Measurements from ENCODE around the gene APOBEC3A. TPM values are rescaled to one million over a fixed set of nuclear protein-coding genes. Genes with fewer than 3 reads are reported as not detected.

The APOBEC3A gene
- total RNA-seq (2021): not detected in 2 replicates
- percentile 5 among the genes with signal in this experiment for Bru-seq, nascent RNA
- percentile 9 among the genes with signal in this experiment for BruChase-seq, experiment 1, labeled RNA remaining after a 2-hour chase
- percentile 12 among the genes with signal in this experiment for BruChase-seq, experiment 2, labeled RNA remaining after a 6-hour chase
- long read RNA-seq: 0 reads

DNA sequence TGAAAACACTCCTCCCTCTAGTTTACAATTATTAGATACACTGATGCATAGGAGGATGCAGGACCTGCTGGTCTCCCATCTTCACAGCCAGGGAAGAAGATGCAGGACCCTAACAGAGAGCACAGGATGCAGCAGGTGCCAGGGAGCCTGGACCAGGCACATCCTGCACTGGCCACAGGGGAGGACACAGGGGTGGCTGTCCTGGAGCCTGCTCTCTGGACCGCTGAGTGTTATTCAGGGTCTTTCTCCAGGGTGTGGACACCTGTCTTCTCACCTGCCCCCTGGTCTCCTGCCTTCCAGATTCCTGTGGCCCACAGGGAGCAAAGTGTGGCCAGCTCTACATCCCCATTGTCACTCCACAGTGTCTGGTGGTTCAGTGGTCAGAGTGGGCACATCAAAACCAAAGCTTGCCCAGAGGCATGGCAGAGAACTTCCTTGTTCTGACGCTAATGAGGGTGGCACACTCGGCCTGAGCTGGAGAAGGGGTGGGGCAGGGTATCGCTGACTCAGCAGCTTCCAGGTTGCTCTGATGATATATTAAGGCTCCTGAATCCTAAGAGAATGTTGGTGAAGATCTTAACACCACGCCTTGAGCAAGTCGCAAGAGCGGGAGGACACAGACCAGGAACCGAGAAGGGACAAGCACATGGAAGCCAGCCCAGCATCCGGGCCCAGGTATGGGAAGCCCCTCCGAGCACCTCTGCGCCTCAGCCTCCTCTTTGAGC is at the start of gene APOBEC3A:
TSS of gene APOBEC3A (plus strand) at position 564 of the 725 bp plus-strand sequence. CDS start at position 647, 83 bp downstream.
- no peaks in the 10 kb centered on the region for H3K27me3 ChIP-seq (ENCODE audit: insufficient read depth, low read depth)
- peak; percentile 59 to 73 for DNase-seq
- no peaks in the 10 kb centered on the region for H3K9me2 ChIP-seq (ENCODE audit: insufficient read depth)
- intact Hi-C loops (cut with micrococcal nuclease; ENCODE audit: unreplicated experiment): no loop called here
- CTCF ChIA-PET: interaction anchor here (0.7 kb wide), 1 partner anchor 46 kb away, joined by 4 read pairs; no protein-coding TSS in a partner anchor
- H4K20me1 ChIP-seq (ENCODE audit: insufficient read depth): no peaks in the 10 kb centered on the region
- no TSS peak for BruUV-seq (replicated peaks)
- no peak within 1 kb of the TSS for H3K4me2 ChIP-seq
- H3K4me3 ChIP-seq: no peak within 1 kb of the TSS
- peaks cover 20% of the 10 kb centered on the region for H3K4me1 ChIP-seq (replicated peaks; ENCODE audit: insufficient read depth)
- TF ChIP-seq EZH2 (IDR thresholded peaks at IDR 0.05; ENCODE audit: low read depth): no peak
- TF ChIP-seq, protein P1, sequence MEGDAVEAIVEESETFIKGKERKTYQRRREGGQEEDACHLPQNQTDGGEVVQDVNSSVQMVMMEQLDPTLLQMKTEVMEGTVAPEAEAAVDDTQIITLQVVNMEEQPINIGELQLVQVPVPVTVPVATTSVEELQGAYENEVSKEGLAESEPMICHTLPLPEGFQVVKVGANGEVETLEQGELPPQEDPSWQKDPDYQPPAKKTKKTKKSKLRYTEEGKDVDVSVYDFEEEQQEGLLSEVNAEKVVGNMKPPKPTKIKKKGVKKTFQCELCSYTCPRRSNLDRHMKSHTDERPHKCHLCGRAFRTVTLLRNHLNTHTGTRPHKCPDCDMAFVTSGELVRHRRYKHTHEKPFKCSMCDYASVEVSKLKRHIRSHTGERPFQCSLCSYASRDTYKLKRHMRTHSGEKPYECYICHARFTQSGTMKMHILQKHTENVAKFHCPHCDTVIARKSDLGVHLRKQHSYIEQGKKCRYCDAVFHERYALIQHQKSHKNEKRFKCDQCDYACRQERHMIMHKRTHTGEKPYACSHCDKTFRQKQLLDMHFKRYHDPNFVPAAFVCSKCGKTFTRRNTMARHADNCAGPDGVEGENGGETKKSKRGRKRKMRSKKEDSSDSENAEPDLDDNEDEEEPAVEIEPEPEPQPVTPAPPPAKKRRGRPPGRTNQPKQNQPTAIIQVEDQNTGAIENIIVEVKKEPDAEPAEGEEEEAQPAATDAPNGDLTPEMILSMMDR (conservative IDR thresholded peaks at IDR 0.05): no peak
- H2AFZ ChIP-seq: no peak within 1 kb of the TSS
- no peaks in the 10 kb centered on the region for H3K9me3 ChIP-seq (ENCODE audit: insufficient read depth, low read depth)
- no peaks in the 10 kb centered on the region for H3K36me3 ChIP-seq (ENCODE audit: low read depth)
- H3K79me2 ChIP-seq (ENCODE audit: low read depth): no peaks in the 10 kb centered on the region
- no peak within 1 kb of the TSS for H3K27ac ChIP-seq
- POLR2A ChIA-PET (ENCODE audit: unreplicated experiment): interaction anchor here (0.6 kb wide), 2 partner anchors 36 to 336 kb away, joined by 3 read pairs; no protein-coding TSS in a partner anchor
- 0 out of 2 replicates have a peak, but pooled peaks cover 2% of the 10 kb centered on the region for H3F3A ChIP-seq (ENCODE audit: insufficient read depth, low read depth)

DNA sequence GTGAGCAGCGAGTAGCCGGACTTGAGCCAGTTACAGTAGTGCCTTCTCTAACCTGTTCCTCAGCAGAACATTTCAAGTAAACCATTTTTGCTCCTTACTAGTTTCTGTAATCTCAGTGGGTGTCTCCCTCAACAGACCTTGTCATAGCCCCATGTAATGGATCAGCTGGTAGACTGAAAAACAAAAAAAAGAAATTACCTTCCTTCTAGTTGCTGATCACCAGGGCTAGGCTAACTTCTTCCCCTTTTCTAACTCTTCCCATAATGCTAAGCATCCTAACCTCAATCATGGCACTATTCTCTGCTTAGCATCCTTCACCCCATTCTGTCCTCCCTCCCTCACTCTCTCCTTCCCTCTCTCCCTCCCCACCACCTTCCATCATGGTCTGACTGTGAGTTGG is 49.6 kb upstream of the APOBEC3A start:
- Histone ChIP-seq H2AFZ (no peak overlapping the region), H3K4me1 (replicated peaks; ENCODE audit: insufficient read depth) (no peaks in the 10 kb centered on the region), H3K79me2 (ENCODE audit: low read depth) (no peaks in the 10 kb centered on the region), H3K27me3 (ENCODE audit: insufficient read depth, low read depth) (0 out of 2 replicates have a peak, but pooled peaks cover 6% of the 10 kb centered on the region), H3F3A (ENCODE audit: insufficient read depth, low read depth) (no peaks in the 10 kb centered on the region), H4K20me1 (ENCODE audit: insufficient read depth) (no peaks in the 10 kb centered on the region), H3K9me2 (ENCODE audit: insufficient read depth) (no peaks in the 10 kb centered on the region), H3K36me3 (ENCODE audit: low read depth) (no peaks in the 10 kb centered on the region), H3K9me3 (ENCODE audit: insufficient read depth, low read depth) (peaks cover 26% of the 10 kb centered on the region), H3K27ac (no peak overlapping the region), H3K4me3 (no peak overlapping the region), H3K4me2 (no peak overlapping the region)
- CTCF ChIA-PET: no interaction called here
- intact Hi-C loops (cut with micrococcal nuclease; ENCODE audit: unreplicated experiment): no loop called here
- no peak for DNase-seq
- BruUV-seq (replicated peaks): no TSS peak
- no peak for TF ChIP-seq EZH2 (IDR thresholded peaks at IDR 0.05; ENCODE audit: low read depth)
- TF ChIP-seq, protein P1 (conservative IDR thresholded peaks at IDR 0.05): no peak
- POLR2A ChIA-PET (ENCODE audit: unreplicated experiment): interaction anchor here (0.6 kb wide), 1 partner anchor 44 kb away, joined by 4 read pairs; no protein-coding TSS in a partner anchor

GRCh38 chr22:38911434-38911833 is 46.0 kb upstream of the APOBEC3A start:
- Histone ChIP-seq H3K27me3 (ENCODE audit: insufficient read depth, low read depth) (peaks cover 9% of the 10 kb centered on the region; the same call in 1 of the 2 replicates), H3K27ac (no peak overlapping the region), H3K4me3 (no peak overlapping the region), H3K4me2 (no peak overlapping the region), H3K36me3 (ENCODE audit: low read depth) (no peaks in the 10 kb centered on the region), H3F3A (ENCODE audit: insufficient read depth, low read depth) (no peaks in the 10 kb centered on the region), H3K9me2 (ENCODE audit: insufficient read depth) (no peaks in the 10 kb centered on the region), H3K4me1 (replicated peaks; ENCODE audit: insufficient read depth) (no peaks in the 10 kb centered on the region), H3K79me2 (ENCODE audit: low read depth) (no peaks in the 10 kb centered on the region), H3K9me3 (ENCODE audit: insufficient read depth, low read depth) (peaks cover 5% of the 10 kb centered on the region; the same call in 1 of the 2 replicates), H4K20me1 (ENCODE audit: insufficient read depth) (no peaks in the 10 kb centered on the region), H2AFZ (no peak overlapping the region)
- CTCF ChIA-PET: no interaction called here
- BruUV-seq (replicated peaks): no TSS peak
- TF ChIP-seq EZH2 (IDR thresholded peaks at IDR 0.05; ENCODE audit: low read depth): no peak
- TF ChIP-seq, protein P1 (conservative IDR thresholded peaks at IDR 0.05): no peak
- no peak for DNase-seq
- POLR2A ChIA-PET (ENCODE audit: unreplicated experiment): no interaction called here
- intact Hi-C loops (cut with micrococcal nuclease; ENCODE audit: unreplicated experiment): no loop called here

All from PC-9 (cell line).